Uterus (tissue), 2 donors: ENCODE results near the gene HDAC7.

Source experiments
- CTCF ChIP-seq, 4 experiments: fragments of 200-600 bp in 2 of 4; fragments of 450-650 bp in 2 of 4; sonication (generic) in 2 of 4; IDR thresholded peaks; one replicate each; pipeline ENCODE4 v1.5.1; 2016 to 2019; ENCODE audit warnings: antibody characterized with exemption in 4 of 4, mild to moderate bottlenecking in 2 of 4, moderate library complexity in 1 of 4
- POLR2A ChIP-seq, 2 donors: fragments of 450-650 bp; IDR thresholded peaks; one replicate each; pipeline ENCODE4 v1.6.1; 2016; ENCODE audit warnings: antibody characterized with exemption in 2 of 2, mild to moderate bottlenecking in 1 of 2, moderate library complexity in 1 of 2

GRCh38 chr12:47777741-47778558, 41.8 kb downstream of the HDAC7 start:
- TF ChIP-seq POLR2A (IDR thresholded peaks at IDR 0.05) (no peak), CTCF (IDR thresholded peaks at IDR 0.05) (no peak)
